ENCODE measurements around the gene C9orf85.
"Not testable (repeated sequence)": the region's sequence is repeated elsewhere in the genome, so short reads cannot be mapped to it uniquely, and the experiment has no call there.

The C9orf85 gene, protein sequence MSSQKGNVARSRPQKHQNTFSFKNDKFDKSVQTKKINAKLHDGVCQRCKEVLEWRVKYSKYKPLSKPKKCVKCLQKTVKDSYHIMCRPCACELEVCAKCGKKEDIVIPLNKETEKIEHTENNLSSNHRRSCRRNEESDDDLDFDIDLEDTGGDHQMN

DNA sequence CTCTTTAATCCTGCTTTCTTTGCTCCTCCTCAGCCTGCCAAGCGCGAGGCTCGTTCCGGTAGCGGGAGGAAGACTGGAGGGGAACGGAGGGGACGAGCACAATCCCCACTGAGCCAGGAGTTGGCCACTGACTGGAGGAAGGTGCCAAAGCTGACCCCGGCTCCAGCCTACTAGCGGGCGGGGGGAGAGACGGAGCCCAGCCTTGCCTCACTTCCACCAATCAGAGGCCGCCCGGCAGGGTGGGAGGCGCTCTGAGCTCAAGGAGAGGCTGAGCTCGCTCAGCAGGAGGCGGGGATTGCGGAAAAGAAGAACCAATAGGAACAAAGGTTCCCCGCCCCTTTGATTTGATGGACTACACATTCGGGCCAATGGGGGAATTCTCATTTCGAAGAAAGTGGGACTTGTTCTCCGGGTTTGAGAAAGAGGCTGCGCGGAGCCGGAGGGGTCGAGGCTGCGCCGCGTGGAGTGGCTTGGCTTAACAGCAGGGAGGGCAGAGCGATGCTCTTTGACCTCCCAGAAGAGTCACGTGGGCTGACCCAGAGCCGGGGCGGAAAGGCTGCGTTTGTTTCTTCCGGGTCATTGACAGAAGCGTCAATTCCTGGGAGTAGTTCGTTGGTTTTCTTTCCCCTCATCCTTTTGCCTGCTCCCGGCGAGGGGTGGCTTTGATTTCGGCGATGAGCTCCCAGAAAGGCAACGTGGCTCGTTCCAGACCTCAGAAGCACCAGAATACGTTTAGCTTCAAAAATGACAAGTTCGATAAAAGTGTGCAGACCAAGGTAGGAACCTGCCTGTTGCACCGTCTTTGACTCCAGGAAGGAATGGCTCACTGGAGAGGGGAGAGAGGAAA lies at the start of gene C9orf85, which contains the start of gene ABHD17B:
C9orf85 (plus strand) TSS at position 579 of the 847 bp plus-strand sequence; CDS start at position 675, 96 bp downstream.
ABHD17B (minus strand) TSS at position 133 of the 847 bp plus-strand sequence. CDS start 36,113 bp downstream, outside the sequence.
- DNase-seq: peak; percentile 99 to 100

DNA sequence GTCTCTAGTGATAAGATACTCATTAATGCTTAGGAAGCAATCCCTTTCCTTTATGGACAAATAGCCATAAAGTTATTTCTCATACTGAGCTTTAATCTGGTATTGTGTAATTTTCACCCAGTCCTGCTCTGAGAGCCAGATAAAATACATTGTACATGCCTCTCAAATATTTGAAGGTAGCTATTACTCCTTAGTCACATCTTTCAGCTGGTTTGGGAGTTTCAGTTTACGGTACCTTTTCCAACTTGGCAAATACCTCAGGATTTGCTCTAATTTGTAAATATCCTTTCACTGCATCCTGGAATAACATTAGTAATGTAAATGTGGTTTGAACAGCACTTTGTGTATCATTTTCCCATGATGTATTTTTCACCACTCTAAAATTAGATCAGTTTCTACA lies 47.8 kb upstream of the C9orf85 start:
- no peak for DNase-seq

DNA sequence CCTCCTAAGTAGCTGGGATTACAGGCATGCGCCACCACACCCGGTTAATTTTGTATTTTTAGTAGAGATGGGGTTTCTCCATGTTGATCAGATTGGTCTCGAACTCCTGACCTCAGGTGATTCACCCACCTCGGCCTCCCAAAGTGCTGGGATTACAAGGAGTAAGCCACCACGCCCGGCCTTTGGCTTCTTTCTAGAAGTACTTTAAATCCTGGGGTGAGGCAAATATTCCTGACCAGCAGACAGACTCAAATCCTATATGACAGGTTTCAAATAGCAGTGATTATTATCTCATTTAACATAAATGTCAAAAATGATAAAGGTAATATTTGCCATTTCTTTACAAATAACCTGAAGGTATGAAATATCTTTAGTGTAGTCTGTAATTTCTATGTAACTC lies 36.1 kb upstream of the C9orf85 start:
- no peak for DNase-seq

DNA sequence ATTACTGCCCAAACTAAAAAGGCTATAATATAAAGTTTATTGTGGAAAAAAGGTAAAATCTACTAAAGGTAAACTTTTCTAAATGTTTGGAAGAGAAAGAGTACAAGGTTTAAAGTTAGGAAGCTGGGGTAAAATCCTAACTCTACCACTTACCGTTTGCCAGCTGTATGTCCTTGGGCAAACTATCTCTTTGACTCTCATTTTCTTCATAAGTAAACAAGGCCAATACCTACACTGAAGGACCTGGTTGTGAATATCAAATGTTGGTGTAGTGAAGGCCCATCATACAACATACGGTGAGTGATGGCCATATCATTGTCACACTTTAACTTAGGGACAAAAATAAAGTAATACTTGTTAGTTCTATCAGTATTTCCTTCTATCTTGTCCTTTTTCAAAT lies 35.3 kb upstream of the C9orf85 start:
- no peak for DNase-seq

DNA sequence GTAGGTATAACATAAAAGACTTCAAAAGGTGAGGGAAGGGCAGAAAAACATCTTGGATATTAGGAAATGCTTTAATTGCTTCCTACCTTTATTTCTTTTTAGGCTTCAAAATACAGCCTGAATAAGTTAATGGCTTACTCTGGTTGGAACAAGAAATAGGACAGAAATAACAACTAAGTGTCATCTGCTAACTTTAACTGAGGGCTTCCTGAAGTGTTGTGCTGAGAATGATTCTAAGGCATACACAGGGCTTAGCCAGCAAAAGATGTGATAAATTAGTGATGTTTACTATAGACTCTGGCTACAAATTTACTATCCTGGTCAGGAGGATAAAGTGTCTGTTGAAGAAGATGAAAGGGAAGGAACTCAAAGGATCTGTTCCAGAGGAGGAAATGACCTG lies 34.6 kb upstream of the C9orf85 start:
- no peak for DNase-seq

DNA sequence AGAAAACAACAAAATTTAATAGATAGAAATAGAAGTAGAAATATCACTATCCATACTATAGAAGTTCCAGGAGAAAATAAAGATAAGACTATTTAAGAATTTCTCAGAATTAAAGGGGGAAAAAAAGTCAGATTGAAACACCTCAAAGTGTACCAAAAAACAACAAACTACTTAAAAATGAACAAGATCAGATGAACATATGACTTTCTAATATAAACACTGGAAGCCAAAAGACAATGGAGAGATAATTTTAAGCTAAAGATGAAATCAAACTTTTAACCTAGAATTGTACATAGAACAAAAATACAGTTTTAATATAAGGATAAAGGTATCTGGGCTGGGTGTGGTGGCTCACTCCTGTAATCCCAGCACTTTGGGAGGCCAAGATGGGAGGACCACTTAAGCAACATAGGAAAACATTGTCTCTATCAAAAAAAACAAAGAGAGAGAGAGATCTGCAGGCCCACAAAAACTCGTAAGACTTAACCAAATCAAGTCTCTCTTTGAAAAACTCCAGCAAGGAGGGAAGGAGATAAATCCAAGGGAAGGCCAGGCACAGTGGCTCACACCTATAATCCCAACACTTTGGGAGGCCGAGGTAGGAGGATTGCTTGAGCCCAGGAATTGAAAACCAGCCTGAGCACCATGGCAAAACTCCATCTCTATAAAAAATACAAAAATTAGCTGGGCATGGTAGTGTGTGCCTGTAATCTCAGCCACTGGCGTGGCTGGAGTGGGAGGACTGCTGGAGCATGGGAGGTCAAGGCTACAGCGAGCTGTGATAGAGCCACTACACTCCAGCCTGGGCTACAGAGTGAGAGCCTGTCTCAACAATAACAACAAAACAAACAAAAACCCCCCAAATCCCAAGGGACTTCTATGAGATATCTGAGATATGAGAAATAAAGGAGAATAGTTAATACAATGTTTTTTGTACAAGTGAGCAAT lies 32.8 kb upstream of the C9orf85 start:
- DNase-seq: no peak

DNA sequence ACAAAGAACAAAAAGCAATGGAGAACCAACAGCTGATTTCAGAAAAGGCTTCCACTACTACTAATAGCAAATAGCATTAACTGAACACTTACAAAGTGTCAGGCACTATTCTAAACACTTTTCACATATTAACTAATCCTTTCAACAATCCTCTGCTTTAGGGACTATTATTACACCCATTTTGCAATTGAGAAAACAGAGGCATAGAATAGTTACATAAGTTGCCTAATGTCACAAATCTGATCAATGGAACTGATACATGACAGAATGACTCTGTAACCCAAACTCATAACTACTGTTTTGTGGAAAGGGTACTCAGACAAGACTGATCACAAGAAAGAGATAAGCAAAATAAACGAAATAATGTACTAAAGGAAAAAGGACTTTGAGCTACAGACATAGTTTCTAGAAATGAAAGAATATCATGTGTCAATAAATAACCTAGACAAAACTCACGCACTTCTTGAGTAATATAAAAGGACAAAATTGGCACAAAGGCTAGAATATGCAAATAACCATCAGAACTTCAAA lies 31.7 kb upstream of the C9orf85 start:
- DNase-seq: no peak

DNA sequence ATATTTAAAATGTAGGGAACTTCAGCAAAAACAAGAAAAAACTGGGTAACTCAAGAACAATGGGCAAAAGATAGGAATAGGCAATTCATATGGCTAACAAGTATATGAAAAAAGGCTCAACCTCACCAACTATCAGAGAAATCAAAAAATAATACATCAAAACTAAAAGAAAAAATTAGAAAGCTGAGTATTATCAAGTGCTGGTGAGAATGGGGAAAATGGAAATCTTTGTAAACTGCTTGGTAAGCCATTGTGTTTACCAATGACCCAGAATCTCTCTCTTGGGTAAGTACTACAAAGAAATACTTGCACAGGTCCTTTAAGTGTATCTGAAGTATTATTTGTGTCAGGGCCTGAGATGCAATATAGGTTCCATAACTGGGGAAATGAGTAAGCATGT lies 27.4 kb upstream of the C9orf85 start:
- no peak for DNase-seq

DNA sequence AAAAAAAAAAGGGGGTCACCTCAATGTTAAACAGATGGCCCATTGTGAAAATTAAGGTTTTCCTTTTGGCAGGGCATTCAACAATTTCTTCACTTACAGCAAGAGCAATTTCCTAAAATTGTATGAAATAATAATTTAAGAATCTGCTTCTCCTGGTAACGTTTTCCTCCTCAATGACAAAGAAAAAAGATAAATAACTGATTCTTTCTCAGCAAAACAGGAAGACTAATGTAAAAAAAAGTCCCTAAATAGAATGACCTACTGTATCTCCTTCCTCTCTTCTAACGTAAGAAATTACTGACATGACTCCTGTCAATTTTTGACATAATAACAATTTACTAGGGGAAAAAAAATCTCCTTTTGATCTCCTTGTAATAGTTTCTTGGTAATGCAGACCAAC lies 26.0 kb upstream of the C9orf85 start:
- DNase-seq: peak; percentile 23 to 37

DNA sequence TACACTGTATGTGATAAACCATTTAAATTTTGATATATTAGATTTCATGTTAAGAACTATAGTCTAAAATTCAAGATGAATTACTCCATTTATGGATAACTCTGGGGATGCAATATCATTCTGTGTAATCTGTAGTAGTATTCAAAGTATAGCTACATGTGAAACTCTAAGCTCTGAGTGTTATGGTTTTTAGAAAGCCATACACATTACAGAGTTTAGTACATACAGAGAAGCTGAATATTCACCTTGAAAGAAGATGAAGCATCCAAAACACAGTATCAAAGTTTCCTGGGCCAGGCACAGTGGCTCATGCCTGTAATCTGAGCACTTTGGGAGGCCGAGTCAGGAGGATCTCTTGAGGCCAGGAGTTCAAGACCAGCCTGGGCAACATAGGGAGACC lies 25.4 kb upstream of the C9orf85 start:
- no peak for DNase-seq

DNA sequence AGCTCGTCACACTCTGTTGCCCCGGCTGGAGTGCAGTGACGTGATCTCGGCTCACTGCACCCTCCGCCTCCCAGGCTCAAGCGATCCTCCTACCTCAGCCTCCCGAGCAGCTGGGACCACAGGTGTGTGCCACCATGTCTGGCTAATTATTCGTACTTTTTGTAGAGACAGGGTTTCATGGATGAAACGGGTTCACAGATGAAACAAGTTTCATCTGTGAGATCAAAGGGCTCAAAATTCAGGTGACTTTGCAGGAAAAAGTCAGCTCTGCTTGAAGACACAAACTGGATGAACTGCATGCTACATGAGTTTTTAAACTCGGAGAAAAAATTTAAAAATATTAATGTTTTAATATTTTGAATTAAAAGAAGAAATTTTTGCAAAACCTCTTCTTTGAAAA lies 24.9 kb upstream of the C9orf85 start:
- no peak for DNase-seq

DNA sequence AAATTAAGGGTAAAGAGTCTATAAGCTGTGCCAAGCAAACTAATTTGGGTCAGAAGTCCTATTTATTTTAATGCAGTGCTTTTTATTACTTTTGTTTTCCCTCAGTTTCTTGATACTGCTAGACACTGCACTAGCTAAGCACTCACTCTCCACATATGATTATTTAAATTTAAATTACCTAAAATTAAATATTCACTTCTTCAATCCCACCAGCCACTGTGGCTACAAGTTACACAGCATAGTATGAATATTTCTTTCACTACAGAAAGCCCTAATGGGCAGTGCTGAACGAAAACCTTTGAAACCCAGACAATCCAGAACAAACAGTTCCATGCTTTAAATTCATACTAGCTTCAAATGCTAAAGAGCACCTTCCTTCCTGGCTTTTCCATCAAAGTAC lies 24.1 kb upstream of the C9orf85 start:
- DNase-seq: no peak

DNA sequence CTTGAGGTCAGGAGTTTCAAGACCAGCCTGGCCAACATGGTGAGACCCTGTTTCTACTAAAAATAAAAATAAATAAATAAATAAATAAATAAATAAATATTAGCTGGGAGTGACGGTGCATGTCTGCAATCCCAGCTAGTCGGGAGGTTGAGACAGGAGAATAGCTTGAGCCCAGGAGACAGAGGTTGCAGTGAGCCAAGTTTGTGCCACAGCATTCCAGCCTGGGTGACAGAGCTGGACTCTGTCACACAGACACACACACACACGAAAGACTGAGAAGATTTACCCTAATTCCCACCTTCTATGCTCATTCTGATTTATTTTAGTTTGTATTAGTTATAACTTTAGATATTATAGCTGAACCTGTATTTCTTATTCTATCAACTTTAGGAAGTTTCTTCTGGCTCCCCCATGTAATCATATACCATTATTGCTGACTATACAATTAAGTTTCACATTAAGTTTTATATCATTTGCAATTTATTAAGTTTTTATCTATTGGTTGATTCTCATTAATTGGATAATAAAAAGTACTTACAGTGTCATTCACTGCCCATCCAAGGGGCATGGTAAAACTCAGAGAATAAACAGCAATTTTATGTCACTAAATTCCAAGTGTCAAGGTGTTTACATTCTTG lies 21.3 kb upstream of the C9orf85 start:
- no peak for DNase-seq

DNA sequence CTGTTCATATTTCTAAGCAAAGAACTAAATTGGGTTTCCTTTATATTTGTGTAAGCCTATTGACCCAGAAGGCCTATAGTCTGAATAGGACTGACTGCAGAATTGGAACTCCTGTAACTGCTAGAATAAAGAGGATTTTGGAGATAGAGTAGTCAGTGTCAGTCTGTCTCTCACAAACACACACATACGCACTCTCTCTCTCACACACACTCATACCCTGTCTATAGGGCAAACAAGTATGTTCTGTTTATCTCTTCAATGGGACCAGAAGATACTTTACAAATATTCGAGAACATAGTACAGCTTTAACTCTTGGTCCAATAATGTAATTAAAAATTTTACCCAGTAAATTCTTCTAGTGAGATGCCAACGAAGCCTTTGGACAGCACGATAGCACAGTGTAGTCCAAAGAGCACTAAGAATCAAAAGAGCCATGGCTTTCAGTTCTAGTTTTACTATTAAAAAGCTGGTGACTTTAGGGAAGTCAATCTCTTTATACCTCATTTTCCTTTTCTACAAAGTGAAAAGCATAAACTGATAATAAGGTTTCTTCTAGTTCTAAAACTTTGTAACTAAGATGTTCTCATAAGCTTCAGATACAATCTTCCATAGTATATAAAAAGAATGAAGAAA lies 19.8 kb upstream of the C9orf85 start:
- no peak for DNase-seq

DNA sequence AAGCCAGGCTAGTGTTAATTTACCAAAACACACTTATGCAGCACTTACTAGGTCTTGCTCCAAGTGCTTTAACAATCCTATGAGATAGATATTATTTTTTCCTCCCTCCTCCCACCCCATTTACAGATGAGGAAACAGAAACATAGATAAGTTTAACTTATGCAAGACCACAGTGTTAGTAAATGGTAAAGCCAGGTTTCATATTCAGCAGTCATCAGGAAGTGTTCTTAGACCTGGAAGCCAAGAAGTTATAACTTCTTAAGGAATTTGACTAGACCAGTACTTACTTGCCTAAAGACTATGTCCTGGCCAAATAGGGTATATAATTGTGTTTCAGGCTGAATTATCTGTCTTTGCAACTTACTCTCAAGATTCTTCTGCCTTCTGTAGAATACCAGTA lies 16.3 kb upstream of the C9orf85 start:
- DNase-seq: peak; percentile 13 to 20

DNA sequence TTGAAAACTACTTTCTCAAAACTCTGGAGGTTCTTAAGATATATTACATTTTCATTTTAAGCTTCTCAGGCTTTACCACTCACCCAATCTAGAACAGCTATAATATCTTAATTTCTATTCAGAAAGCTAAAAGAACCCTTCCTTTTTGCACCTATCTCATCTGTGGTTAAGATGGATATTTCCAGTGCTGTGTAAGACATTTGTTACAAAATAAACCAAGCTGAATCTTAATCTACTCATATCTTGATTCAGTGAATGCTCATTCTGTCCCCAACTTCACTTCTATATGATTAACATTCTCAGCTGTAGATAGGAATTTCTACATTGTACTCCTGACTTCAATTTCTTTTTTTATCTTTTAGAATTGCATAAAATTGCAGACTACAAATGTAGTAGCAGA lies 15.5 kb upstream of the C9orf85 start:
- DNase-seq: no peak

DNA sequence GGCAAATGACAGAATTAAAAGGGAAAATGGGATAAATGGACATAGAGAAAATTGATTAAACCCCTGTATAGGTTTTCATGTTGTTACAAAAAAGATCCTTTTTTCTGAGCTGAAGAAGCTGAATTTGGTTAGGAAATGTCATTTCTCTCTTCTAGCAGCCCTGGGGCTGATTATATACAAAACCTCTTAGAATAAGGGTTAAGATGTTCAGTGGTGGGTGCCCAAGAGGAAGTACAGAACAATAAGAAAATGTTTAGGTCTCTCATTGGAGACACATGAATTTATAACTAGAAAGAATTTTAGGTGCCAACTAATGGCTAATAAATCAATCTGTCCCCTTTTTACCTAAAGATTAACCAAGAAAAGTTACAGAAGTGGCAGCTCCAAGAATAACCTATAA lies 14.7 kb upstream of the C9orf85 start:
- DNase-seq: no peak

DNA sequence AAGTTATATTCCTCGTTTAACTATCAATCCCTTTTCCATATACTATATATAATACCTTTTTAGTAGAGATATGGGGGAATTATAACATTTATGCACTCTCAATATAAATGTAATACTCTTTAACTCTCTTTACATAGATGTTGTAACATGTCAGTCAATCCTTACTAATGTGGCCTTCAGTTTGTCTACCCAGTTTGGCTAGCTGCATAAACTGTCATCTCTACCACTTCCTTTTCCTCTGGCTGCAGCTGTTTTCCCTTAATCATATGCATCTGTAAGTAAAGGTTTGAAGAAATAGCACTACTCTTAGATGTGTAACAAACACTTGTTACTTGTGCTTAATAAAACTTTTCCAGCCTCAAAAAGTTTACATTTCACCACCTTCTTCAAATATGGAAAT lies 13.9 kb upstream of the C9orf85 start:
- DNase-seq: peak; percentile 5 to 25

DNA sequence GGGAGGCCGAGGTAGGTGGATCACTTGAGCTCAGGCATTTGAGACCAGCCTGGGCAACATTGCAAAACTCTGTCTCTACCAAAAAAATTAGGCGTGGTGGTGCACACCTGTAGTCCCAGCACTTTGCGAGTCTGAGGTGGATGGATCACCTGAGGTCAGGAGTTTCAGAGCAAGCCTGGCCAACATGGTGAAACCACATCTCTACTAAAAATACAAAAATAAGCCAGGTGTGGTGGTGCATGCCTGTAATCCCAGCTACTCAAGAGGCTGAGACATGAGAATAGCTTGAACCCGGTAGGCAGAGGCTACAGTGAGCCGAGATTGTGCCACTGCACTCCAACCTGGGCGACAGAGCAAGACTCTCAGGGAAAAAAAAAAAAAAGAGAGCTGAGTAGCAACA lies 12.7 kb upstream of the C9orf85 start:
- not testable (repeated sequence) for DNase-seq

DNA sequence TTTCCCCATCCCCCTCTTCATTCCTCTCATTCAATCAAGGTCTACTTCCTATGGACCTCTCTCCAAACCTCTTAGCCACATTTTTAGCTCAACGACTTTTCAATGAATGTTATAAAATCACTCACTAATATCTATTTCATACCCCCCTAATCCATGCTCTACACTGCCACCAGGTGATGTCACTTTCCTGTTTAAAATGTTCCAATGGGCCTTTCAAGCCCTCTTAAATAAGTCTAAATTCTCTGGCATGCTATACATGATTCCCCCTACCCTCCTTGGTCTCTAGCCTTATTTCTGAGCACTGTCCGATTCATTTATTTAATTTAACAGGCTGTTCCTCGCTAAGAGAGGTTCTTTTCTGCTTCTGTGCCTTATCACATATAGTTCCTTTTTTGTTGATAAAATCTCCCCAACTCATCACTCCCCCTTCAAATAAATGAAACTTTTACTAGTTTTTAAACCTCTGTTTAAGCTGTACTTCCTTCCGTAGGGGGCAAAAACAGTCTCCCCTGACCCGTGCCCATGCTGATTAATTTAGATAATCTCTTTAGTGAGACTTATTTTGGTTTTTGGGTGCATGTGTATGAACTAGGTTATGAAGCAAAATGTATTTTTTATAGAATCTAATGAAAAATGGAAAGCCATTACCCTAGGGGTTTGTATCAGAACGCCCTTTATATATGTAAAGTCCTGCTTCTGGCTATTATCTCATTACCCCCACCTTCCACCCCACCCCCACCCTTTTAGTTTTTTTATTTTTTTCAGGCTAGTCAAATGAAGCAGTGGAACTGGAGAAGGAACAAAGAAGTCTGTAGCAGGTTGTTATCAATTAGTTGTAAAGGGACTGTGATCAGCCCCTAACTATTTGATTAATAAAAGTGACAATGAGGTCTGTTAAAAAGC lies 9.5 kb upstream of the C9orf85 start:
- DNase-seq: no peak

DNA sequence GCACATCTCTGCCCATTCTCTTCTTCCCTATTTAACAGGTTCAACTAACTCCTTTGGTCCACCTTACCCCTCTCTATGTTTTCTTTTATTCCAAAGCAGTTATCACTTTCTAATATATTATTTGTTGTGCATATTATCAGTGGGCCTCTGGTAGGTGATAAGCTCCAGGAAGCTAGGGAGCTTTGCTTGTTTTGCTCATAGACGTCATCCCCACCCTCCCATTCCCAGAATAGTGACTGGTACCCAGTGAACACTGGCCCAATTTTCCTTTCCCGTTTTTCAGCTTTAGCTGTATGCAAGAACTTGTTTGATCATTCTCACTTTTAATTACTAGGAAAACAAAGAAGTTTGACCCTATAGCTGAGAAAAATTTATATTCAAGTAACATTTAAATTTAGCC lies 7.4 kb upstream of the C9orf85 start:
- no peak for DNase-seq
